Neural crest cell (in vitro differentiated cells): ENCODE data around the gene DARS1. TPM values are rescaled to one million over a fixed set of nuclear protein-coding genes. Genes with fewer than 3 reads are reported as not detected.

Source experiments
- DNase-seq: peaks from one replicate; pipeline ENCODE4 v3.0.0; 2021; ENCODE audit warnings: low read depth, mixed read lengths, low spot score
- H3K27ac Mint-ChIP-seq: one replicate; pipeline ENCODE4 v1.8.0; 2021; ENCODE audit warnings: mild to moderate bottlenecking, mixed read lengths; ENCODE audit not compliant: unreplicated experiment
- H3K27me3 Mint-ChIP-seq: 2 replicates; pipeline ENCODE4 v1.8.0; 2021; ENCODE audit warnings: low read depth, mild to moderate bottlenecking, mixed read lengths
- H3K36me3 Mint-ChIP-seq: 2 replicates; pipeline ENCODE4 v1.8.0; 2021; ENCODE audit warnings: low read depth, mild to moderate bottlenecking, mixed read lengths
- H3K4me1 Mint-ChIP-seq: 2 replicates; pipeline ENCODE4 v1.8.0; 2021; ENCODE audit warnings: mixed read lengths
- H3K4me3 Mint-ChIP-seq: one replicate; pipeline ENCODE4 v1.8.0; 2021; ENCODE audit warnings: mild to moderate bottlenecking, mixed read lengths
- H3K9me3 Mint-ChIP-seq: 2 replicates; pipeline ENCODE4 v1.8.0; 2021; ENCODE audit warnings: mixed read lengths
- total RNA-seq: library from RNA; stranded (reverse); gene quantifications from 2 replicates; pipeline ENCODE4 v1.2.1, GENCODE V29; 2021
- TF ChIP-seq, protein P1 (sequence below): fragments of 200-600 bp; sonication (generic); conservative IDR thresholded peaks from 2 replicates; pipeline ENCODE4 v1.5.0; 2021; ENCODE audit warnings: antibody characterized with exemption, mild to moderate bottlenecking

DARS1 gene
- total RNA-seq, 1 donor from 2014 or later, result 73.8 TPM

DNA sequence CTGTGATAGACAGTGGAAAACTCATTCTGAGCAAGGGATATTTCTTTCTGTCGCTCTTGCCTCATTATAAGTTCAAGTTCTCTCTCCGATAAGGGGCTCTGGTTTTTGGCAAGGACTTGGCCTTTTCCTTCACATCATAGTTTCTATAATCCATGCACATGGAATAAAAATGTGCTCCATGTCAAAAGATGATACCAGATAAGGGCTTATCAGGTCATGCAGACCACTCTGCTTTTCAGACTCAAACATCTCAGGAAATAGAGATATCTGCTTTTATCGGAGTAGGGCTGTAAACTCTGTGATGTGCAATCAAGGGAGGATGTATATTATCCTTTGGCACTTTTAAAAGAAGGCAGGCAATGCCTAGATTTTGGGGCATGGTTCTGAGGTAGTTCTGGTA, 45.0 kb upstream of the DARS1 start:
- peaks cover 56% of the 10 kb centered on the region for H3K4me1 Mint-ChIP-seq
- no peaks in the 10 kb centered on the region for H3K27me3 Mint-ChIP-seq

DNA sequence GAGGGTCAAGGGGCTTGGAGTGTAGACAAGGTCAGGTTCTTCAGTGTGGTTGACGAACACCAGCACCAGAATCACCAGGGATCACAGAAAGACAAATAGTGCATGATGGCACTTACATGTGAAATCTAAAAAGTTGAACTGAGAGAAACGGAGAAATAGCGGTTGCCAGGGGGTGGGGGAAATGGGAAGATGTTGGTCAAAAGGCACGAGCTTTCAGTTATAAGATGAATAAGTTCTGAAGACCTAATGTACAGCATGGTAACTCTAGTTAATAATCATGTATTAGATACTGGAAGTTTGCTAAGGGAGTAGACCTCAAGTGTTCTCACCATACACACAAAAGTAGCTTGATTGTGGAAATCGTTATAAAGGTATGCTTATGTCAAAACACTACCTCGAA, 43.7 kb upstream of the DARS1 start:
- Mint-ChIP-seq H3K4me1 (peaks cover 66% of the 10 kb centered on the region), H3K9me3 (no peaks in the 10 kb centered on the region), H3K4me3 (no peak overlapping the region), H3K27me3 (no peaks in the 10 kb centered on the region), H3K36me3 (no peaks in the 10 kb centered on the region), H3K27ac (no peak overlapping the region)
- DNase-seq, result no peak
- TF ChIP-seq, protein P1, sequence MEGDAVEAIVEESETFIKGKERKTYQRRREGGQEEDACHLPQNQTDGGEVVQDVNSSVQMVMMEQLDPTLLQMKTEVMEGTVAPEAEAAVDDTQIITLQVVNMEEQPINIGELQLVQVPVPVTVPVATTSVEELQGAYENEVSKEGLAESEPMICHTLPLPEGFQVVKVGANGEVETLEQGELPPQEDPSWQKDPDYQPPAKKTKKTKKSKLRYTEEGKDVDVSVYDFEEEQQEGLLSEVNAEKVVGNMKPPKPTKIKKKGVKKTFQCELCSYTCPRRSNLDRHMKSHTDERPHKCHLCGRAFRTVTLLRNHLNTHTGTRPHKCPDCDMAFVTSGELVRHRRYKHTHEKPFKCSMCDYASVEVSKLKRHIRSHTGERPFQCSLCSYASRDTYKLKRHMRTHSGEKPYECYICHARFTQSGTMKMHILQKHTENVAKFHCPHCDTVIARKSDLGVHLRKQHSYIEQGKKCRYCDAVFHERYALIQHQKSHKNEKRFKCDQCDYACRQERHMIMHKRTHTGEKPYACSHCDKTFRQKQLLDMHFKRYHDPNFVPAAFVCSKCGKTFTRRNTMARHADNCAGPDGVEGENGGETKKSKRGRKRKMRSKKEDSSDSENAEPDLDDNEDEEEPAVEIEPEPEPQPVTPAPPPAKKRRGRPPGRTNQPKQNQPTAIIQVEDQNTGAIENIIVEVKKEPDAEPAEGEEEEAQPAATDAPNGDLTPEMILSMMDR, result no peak

More for the DNA sequence above, 45.0 kb upstream of the DARS1 start:
- Mint-ChIP-seq H3K9me3 (no peaks in the 10 kb centered on the region), H3K27ac (no peak overlapping the region), H3K4me3 (no peak overlapping the region), H3K36me3 (no peaks in the 10 kb centered on the region)
- no peak for DNase-seq
- TF ChIP-seq, protein P1, result no peak

DNA sequence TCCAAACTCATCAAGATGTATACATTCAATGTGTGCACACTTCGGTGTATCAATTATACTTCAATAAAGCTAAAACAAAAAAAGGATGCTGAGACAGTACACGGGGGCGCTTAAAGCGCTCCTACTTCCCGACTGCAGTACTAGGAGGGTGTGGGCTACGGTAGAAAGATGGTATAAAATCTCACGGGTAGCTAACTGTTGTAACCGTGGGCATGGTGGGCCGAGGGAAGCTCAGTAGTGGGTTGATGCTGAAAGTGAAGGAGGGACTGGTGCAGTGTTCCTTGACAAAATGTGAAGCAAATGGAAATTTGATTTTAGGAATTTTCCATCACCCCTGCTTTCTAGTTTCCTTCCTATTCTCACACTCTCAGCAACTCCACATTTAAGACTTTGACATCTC, 42.6 kb upstream of the DARS1 start:
- no peaks in the 10 kb centered on the region for H3K27me3 Mint-ChIP-seq
- no peak for DNase-seq
- H3K27ac Mint-ChIP-seq, result no peak overlapping the region
- H3K4me1 Mint-ChIP-seq, result peaks cover 72% of the 10 kb centered on the region
- H3K4me3 Mint-ChIP-seq, result no peak overlapping the region
- no peaks in the 10 kb centered on the region for H3K9me3 Mint-ChIP-seq
- no peaks in the 10 kb centered on the region for H3K36me3 Mint-ChIP-seq
- TF ChIP-seq, protein P1, result no peak

DNA sequence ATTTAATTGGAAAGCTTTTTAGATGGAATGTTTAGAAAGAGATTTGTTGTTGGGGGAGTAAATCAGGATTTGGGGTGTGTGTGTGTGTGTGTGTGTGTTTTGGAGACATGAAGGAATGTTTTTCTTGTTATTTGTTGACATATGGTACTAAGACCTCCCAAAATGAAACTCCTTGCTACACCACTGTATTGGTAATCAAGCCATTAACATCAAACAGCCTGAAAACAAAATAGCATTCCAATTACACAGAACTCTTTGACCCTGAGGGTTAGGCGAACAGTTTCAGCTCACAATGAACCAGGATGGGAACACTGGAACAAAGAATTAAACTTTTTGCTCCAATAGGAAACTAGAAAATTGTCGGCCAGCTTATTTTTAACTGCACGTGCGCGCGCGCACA, 41.7 kb upstream of the DARS1 start:
- DNase-seq, result no peak
- Mint-ChIP-seq H3K36me3 (no peaks in the 10 kb centered on the region), H3K4me3 (peak overlapping the region; percentile 26), H3K27me3 (no peaks in the 10 kb centered on the region), H3K4me1 (peaks cover 71% of the 10 kb centered on the region), H3K27ac (peak overlapping the region; percentile 77), H3K9me3 (no peaks in the 10 kb centered on the region)
- TF ChIP-seq, protein P1, result no peak

DNA sequence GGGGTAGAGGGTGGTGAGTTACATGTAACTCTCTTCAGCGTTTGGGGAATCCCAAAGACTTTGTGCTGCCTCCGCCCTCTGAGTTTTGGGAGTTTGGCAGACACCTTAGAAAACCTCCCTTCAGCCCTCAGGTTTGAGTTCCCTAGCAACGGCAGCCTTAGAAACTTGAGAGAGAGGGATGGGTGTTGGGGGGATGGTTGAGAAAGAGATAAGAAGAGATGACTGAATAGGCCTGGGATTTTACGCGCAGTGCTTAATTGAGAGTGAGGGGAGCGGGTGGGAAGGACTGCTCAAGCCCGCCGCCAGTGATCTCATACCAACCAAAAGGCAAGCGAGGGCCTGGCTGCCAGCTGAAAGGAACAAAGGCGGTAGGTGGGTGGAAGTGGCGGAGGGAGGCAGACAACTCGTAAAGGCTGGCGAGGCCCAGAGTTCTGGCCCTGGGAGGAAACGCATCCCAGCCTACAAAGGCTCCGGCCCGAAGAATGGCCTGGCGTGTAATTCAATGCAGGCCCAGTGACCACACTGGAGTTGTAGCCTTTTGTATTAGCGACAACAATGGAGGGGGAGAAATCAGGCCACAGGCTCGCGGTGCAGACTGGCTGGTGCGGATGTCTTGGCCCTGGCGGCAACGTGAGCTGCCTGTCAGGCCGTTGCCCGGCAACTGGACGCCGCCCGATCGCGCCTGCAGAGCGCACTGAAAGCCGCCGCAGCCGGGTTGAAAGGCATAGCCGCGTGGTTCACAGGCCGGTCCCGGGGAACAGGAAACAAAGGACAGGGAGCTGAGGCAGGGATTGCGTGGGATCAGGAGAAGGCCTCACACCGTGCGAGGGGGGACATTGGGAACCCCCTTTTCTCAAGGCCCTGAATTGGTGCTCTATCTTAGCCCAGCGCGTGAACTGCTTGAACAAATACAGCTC, 39.9 kb upstream of the DARS1 start:
- Mint-ChIP-seq H3K27me3 (no peaks in the 10 kb centered on the region), H3K4me3 (peak overlapping the region; percentile 80), H3K9me3 (no peaks in the 10 kb centered on the region), H3K36me3 (no peaks in the 10 kb centered on the region), H3K4me1 (peaks cover 76% of the 10 kb centered on the region), H3K27ac (peak overlapping the region; percentile 99)
- DNase-seq, result peak; percentile 86
- TF ChIP-seq, protein P1, result no peak
